Epidermal melanocyte (primary cell): ENCODE results near the gene GALNT16.
A peak's percentile ranks its signal among the peaks of the same experiment; 100 is the strongest.
"Not testable (repeated sequence)": the region's sequence is repeated elsewhere in the genome, so short reads cannot be mapped to it uniquely, and the experiment has no call there.

Source experiments
- DNase-seq: peaks from one replicate; pipeline ENCODE4 v3.0.0; 2011; ENCODE audit warnings: low spot score; ENCODE audit not compliant: insufficient read length

The GALNT16 gene

DNA sequence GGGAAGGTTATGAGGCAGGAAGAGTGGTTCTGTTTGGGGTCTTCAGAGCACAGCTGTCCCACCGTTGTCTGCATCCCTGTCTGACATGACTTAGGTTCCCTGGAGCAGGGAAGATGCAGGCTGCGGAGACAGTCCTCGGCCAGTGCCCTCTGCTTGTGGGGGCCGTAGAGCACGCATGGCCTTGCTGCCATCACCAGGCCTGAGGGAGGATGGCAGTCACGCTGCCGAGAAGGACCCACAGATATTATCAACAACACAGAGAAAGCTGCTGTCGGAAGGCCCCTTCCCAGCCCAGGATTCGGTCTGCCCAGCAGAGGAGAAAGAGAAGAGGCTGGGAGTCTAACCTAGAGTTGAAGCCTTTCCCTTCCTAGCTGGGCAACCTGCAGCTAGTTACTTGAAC lies 103.1 kb downstream of the GALNT16 start:
- no peak for DNase-seq

DNA sequence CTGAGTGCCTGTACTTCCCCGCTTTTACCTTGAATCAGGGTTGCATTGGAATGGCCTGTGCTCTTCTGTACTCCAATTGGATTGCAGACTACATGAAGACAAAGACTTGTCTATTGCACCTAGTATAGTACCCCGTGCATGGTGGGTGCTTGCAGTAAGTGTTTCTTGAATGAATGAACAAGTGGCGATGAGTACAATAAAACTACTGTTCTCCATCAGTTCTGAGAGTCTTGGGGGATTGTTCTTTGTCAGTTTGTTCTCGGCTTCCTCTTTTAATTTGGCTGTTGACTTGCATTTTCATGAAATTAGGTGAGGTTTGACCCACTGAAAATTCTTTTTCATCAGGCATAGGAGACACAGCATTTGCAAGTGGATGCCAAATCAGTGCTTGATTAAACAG lies 104.0 kb downstream of the GALNT16 start:
- peak; percentile 46 for DNase-seq

DNA sequence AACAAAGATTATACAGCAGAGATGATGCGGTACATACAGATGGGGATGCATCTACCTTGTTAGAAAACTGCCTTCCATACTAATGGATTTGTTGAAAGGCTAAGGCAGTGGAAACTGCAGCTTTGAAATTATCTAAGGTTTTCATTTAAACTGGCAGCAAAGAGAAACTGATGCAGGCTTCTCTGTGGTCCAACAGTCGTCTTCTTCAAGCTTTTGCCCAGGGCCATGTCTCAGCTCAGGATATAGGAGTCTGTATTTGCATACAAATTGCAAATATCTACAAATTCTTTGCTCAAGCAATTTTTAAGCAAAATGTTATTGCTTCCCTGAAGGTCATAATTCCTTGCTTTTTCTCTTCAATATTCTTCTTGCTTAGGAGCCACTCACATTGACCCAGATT lies 104.4 kb downstream of the GALNT16 start:
- DNase-seq = no peak

DNA sequence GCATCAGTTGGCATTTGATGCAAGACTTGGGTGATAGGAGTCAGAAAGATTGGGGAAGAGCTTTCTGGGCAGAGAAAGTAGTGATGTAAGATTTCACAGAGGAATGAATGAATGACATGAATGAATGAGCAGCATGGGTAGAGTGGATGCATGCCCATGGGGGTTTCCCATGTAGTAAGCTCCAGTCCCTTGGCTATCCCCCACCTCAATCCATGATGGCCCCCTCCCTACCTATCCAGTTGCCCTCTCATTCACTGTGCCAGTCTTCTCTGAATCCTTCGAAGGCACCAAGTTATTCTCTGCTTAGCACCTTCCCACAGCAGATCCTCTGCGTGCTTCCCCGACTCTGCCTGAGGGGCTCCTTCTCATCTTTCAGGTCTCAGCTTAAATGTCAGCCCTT lies 106.1 kb downstream of the GALNT16 start:
- no peak for DNase-seq

DNA sequence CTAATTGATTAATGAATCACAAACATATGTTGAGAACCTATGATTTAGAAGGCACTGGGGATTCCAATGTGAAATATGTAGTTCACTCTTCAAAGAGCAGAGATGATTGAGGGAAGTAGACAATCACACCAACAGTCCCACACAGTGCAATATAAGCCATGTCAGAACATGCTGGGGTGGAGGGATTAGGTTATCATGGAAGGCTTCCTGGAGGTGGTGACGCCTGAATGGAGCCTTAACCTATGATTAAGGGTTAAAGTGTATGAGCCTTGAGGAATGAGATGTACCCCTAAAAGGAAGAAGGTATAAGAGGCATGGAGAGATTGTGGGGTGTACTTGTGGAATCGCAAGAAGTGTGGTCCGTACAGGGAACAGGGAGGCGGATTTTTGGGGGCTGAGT lies 106.8 kb downstream of the GALNT16 start:
- DNase-seq = no peak

DNA sequence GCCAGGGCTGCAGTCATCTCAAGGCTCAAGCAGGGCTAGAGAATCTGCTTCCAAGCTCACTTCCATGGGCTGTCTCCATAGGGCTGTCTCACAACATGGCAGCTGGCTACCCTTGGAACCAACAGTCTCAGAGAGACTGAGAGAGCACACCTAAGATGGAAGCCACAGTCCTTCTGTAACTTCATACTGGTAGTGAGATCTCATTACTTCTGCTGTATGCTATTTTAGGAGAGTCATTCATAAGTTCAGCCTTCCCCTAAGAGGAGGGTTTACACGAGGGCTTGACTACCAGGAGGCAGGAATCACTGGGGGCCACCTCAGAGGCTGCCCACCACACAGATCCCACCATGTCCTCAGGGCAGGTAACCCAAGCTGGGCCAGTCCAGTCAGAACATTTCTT lies 108.4 kb downstream of the GALNT16 start:
- no peak for DNase-seq

DNA sequence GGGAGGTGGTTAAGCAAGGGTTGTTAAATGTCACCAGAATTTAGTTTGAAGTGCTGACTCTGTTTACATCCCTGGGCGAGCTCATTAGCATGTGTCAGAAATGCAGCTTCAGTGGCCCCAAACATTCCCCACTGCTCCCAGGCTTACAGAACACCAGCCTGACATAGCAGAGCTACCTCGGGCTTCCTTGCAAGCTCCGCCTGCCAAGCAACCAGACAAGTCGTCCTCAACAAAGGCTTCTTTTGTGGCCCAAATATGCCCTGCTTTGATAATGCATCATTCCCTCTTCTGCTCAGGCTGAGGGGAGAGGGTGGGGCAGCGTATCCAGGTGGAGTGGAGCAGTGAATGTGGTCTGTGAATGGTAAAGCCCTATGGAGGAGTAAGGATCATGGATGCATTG lies 110.1 kb downstream of the GALNT16 start:
- no peak for DNase-seq

DNA sequence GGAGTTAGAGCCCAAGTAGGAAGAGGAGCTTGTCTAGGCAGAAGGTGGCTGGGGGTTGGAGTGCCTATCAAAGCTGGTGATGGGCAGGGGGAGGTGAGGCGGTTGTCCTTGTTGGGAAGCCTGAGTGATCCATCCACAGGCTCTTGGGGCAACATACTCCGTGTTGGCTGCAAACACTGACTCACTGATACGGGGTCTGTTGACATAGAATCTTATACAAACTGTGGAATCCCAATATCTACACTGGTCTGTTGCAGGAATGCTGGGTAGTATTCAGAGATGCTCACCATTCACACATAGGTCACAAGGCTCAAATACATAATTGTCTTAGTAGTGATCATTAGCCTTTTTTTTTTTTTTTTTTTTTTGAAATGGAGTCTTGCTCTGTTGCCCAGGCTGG lies 112.2 kb downstream of the GALNT16 start:
- no peak for DNase-seq

DNA sequence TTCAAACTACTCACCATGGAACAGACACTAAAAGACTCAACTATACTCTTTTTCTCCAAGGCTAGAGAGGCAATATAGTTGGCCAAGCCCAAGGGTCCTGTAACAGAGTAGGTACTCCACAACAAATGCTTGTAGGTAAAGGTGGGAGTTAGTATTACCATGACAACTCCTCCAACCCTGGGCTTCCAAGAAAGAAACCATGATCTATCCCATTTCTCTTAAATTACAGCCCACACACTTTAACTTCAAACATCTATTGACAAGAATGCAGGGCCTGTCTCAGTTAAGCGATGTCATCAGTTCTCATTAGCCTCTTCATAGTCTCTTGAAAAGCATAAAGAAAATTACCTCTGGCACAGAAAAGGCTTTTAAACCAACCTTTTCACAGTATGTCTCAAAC lies 113.1 kb downstream of the GALNT16 start:
- no peak for DNase-seq

DNA sequence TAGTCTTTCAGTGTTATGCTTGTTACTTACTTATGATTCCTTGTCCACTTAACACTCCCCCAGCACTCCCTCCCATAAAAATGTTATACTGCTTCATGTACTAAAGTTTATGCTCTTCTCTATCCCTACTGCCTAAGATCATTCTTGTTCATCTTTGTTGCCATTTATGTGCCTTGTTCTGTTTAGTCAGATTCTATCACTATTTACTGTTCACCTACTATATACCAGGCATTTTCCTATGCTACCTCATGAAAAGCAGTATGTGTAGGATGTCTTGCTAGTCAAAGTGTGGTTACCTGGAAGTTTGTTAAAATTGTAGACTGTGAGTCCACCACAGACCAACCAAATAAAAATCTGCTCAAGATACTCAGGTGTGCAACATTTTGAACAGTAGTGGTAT lies 114.3 kb downstream of the GALNT16 start:
- DNase-seq = no peak

DNA sequence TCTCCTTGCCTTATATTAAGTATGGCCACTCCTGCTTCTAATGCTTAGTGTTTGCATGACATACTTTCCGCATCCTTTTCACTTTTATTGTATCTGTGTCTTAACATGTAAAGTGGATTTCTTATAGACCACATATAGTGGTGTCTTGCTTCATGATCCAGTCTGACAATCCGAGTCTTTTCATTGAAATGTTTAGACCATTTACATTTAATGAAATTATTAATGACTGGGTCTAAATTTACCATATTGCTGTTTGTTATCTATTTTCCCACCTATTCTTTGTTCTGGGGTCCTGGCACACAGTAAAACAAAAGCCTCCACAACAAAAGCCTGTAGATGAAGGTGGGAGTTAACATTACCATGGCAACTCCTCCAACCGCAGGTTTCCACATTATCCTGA lies 115.2 kb downstream of the GALNT16 start:
- DNase-seq = no peak

DNA sequence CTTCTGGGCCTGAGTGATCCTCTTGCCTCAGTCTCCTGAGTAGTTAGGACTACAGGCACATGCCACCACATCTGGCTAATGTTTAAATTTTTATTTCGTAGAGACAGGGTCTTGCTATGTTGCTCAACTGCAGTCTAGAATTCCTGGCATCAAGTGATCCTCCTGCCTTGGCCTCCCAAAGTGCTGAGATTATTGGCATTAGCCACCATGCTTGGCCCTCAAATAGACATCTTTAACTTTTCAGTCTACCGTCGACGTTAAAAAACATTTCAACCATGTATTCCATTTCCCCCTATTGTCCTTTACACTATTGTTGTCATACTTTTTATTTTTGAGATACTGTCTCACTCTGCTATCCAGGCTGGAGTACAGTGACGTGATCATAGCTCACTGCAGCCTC lies 115.8 kb downstream of the GALNT16 start:
- no peak for DNase-seq

DNA sequence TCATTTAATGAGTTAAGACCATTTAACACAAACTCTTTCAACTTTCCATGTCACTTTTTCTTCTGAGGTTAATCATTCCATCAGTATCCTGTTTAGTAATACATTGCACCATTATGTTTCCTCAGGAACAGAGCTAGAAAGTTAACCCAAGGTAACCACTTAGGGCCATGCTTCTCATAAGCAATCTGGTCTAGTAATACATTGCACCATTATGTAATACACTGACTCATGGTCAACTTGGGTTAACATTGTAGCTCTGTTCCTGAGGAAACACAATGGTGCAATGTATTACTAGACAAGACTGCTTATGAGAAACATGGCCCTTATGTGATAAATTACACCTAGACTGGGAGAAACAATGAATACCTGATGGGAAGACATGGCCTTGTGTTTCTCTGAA lies 116.5 kb downstream of the GALNT16 start:
- DNase-seq = no peak

DNA sequence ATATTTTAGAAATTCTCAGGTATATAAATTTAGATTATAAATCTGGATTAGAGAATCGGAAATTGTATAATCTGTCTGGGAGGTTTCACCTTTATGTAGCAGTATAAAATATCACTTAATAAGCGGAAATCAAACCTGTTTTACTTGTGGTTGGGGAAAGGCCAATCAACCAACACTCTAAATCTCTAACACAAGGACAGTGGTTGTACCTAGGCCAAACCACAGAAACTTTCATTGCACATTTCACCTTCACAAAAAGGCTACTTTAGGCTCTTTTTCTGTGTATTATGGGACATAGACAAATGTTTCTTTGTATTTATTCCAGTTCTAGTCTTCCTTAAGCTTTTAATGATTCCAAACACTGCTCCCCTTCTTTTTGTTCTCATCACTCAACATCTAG lies 118.3 kb downstream of the GALNT16 start:
- no peak for DNase-seq

DNA sequence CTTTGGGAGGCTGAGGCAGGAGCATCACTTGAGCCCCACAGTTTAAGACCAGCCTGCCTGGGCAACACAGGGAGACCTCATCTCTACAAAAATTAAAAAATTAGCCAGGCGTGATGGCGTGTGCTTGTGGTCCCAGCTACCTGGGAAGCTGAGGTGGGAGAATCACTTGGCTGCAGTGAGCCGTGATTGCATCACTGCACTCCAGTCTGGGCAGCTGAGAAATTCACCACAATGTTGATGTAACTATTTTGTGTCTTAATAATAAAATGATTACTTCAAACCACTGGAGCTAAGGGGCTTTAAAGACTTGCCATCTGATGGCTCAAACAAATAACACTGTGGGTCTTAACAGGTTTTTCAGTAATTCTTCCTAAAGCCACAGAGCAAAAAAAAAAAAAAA lies 127.4 kb downstream of the GALNT16 start:
- DNase-seq = no peak

DNA sequence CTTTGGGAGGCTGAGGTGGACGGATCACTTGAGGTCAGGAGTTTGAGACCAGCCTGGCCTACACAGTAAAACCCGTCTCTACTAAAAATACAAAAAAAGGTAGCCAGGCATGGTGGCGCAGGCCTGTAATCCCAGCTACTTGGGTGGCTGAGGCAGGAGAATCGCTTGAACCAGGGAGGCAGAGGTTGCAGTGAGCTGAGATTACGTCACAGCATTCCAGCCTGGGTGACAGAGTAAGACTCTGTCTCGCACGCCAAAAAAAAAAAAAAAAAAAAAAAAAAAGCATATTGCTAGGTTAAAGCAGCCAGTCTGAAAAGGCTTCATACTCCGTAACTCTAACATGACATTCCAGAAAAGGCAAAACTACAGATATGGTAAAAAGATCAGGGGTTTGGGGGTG lies 131.4 kb downstream of the GALNT16 start:
- DNase-seq = not testable (repeated sequence)

DNA sequence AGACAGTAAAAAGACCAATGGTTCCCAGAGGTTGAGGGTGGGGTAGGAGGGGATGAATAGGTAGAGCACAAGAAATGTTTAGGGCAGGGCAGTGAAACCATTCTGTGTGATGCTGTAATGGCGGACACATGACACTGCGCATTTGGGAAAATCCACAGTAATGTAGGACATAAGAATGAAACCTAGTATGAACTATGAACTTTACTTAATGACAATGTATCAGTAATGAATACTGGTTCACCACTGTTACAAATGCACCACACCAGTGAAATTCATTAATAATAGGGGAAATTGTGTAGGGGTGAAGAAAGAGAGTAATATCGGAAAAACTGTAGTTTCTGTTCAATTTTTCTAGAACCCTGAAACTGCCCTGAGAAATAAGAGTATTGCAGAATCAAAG lies 132.5 kb downstream of the GALNT16 start:
- no peak for DNase-seq

DNA sequence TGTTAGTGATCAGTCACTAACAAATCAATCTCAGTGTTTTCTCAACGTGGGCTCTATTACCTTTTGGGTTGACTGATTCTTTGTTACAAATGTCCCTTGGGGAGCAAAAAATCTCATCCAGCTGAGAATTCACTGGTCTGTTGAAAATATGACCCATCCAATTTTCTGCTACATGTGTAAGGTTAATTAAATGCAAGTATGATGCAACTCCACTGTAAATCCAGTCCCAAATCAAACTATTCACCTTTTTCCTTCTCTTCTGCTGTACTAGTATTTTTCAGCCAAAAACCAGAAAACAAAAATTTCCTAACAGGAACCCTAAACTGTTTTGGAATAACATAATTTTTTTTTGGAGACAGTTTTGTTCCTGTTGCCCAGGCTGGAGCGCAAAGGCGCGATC lies 136.0 kb downstream of the GALNT16 start:
- no peak for DNase-seq

DNA sequence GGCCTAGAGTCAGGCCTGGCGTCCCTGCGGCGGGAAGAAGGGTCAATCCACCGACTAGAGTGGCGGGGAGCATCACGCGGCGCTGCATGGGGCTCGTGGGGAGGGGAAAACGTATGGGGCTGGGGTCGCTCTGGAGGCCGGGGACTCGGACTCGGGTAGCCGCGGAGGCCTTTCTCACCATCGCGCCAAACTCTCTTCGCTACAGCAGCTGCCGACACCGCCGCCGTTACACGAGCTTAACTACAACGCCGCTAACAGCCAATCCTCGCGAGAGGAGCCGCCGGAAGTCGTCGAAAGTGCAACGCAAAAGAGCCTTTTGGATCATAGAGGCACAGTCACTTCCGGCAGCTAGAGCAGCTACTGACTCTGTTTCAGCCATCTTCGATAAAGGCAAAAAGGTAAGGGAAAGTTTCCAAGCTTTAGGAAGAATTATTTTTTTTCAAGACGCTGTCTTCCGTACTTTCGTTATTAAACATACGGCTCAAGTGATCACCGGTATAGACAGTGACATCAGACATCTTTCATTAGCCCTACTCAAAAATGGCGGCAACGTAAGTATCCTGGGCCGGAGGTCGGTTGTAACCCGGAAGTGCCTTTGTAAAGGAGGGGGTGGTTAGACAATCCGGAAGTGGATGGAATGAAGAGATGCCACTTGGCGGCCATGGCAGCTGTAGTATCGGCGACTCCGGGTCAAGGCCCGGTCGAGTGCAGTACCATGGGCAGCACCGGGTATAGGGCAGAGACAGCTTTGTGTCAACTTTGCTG lies 138.3 kb downstream of the GALNT16 start, which contains the start of the genes ERH and SLC39A9:
TSS of gene ERH (minus strand) at position 247 of the 765 bp plus-strand sequence. CDS start at position 181, 66 bp downstream.
TSS of gene SLC39A9 (plus strand) at position 640 of the 765 bp plus-strand sequence. CDS start 678 bp downstream, outside the sequence.
- peak; percentile 96 for DNase-seq

DNA sequence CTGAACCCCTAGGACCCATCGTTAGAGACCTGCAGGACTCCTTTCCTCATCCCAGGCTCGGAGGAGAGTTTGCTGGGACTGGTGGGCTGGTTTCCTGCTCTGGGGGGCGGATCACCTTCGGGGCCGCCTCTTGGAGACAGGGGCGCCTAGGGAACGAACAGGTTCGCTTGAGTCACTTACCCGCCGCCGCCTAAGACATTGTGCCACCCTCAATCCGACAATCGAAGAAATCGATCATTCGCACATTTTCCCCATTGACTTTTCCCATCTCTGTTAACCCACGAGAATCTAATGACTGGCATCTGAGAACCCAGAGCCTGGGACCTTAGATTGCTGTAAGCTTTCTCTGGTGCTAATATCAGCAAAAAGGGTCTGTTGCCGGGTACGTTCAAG lies 138.9 kb downstream of the GALNT16 start:
- DNase-seq = no peak

DNA sequence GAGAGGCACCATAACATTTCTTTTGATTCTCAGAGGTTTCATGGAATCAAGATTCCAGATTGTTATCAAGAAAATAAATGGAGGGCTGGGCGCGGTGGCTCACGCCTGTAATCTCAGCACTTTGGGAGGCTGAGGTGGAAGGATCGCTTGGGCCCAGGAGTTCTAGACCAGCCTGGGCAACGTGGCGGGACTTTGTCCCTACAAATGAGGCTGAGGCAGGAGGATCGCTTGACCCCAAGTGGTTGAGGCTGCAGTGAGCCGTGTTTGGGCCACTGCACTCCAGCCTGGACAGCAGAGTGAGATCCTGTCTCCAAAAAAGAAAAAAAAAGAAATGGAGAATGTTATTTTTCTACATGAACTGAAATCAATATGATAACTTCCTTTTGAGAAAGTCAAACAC lies 139.8 kb downstream of the GALNT16 start:
- DNase-seq = no peak

DNA sequence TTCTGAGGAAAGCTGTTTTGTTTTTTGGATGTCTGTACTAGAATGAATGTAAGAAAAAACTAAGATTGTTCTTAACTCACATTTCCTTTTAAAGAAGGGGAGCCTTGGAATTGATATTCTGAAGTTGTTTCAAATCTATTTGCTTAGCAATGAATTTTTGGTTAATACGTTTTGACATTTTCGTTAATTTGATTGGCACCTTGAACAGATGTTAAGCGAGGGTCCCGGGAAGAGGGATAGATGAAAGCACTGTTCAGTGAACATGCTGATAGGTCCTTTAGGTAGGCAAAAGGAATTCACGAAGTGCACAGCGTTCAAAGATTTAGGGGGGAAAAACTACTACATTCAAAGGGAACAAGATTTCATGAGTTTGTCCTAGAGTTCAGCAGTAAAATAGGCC lies 140.2 kb downstream of the GALNT16 start:
- no peak for DNase-seq

DNA sequence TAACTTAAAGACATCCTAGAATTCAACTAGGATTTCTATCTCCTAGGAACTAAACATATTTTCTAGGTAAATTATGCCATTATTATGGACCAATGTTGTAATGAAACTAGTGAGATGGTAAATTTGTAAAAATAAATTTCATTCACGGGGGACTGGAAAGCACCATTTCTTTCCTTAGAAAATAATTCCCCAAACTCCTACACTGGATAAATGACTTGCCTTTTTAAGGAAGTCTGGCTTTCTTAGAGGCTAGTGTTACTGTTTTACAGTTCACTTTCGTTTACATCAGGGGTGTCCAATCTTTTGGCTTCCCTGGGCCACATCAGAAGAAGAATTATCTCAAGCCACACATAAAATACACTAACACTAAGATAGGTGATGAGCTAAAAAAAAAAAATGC lies 141.9 kb downstream of the GALNT16 start:
- DNase-seq = no peak

DNA sequence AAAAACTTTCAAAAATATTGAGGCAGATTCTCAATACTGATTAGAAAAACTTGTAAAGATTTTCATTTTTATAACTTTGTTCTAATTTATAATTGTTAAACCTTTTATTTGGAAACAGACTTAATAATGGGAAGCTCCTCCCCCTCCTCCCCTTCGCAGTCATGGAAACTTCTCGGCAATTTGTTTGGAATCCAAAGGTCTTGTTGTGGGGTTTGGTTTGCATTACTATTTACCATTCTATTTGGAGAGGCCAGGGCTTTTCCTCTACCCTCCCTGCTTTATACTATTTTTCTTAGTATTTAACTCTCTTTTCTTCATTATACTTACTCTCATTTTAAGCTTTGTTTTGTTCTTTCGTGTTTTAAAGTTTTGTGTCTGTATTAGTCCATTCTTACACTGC lies 144.5 kb downstream of the GALNT16 start:
- DNase-seq = no peak
